H1 (cell line): Measurements from ENCODE around the gene KRTAP3-2. TPM values are rescaled to one million over a fixed set of nuclear protein-coding genes. Genes with fewer than 3 reads are reported as not detected.

Experiments used
- CTCF ChIA-PET: fragments of 300-600 bp; sonication (Branson Sonifier 250); formaldehyde crosslinking; loops from one replicate; lab custom pipeline; 2021; ENCODE audit not compliant: partially characterized antibody; lab: Charles Lee
- POLR2A ChIA-PET: fragments of 300-600 bp; sonication (Branson Sonifier 250); formaldehyde crosslinking; loops from one replicate; lab custom pipeline; 2021; ENCODE audit warnings: inconsistent platforms; ENCODE audit not compliant: partially characterized antibody; lab: Charles Lee
- DNase-seq, 2 experiments: peaks; one replicate each; pipeline versions ENCODE4 v3.0.0 to v3.0.0-alpha.2; 2010 to 2022; ENCODE audit warnings: low spot score in 2 of 2, low read depth in 1 of 2, mixed read lengths in 1 of 2
- FAIRE-seq: peaks from 2 replicates; lab custom pipeline; 2011; peaks lifted over from hg19 to GRCh38; lab: Jason Lieb, UNC
- H2AFZ ChIP-seq: 2 replicates; pipeline ENCODE4 v1.8.1; 2012; ENCODE audit warnings: low read length, inconsistent platforms
- H2AK5ac ChIP-seq: 2 replicates; pipeline ENCODE4 v1.6.1; 2013; ENCODE audit warnings: low read depth, low read length
- H2BK120ac ChIP-seq: replicated peaks from 2 replicates; pipeline ENCODE3; 2013; ENCODE audit warnings: low read depth, low read length, inconsistent platforms
- H2BK12ac ChIP-seq: 2 replicates; pipeline ENCODE4 v1.6.1; 2013; ENCODE audit warnings: low read depth, low read length
- H2BK15ac ChIP-seq: 2 replicates; pipeline ENCODE4 v1.6.1; 2013; ENCODE audit warnings: low read length
- H2BK20ac ChIP-seq: 2 replicates; pipeline ENCODE4 v1.6.1; 2013; ENCODE audit warnings: low read length
- H2BK5ac ChIP-seq: 2 replicates; pipeline ENCODE4 v1.6.1; 2013; ENCODE audit warnings: low read depth, low read length
- H3K14ac ChIP-seq: 2 replicates; pipeline ENCODE4 v1.6.1; 2013; ENCODE audit warnings: inconsistent platforms; ENCODE audit not compliant: insufficient read length
- H3K18ac ChIP-seq: 2 replicates; pipeline ENCODE4 v1.6.1; 2013; ENCODE audit warnings: low read length; ENCODE audit errors: extremely low read depth
- H3K23ac ChIP-seq: 2 replicates; pipeline ENCODE4 v1.6.1; 2013; ENCODE audit warnings: inconsistent platforms; ENCODE audit not compliant: insufficient read length
- H3K23me2 ChIP-seq: 2 replicates; pipeline ENCODE4 v1.6.1; 2013; ENCODE audit warnings: low read depth, low read length
- H3K27ac ChIP-seq: 2 replicates; pipeline ENCODE4 v1.6.1; 2011; ENCODE audit warnings: low read depth, low read length, inconsistent platforms
- H3K27me3 ChIP-seq, 4 experiments: replicated peaks in 1 of 4; 1 replicate in 1 of 4; 2 replicates in 3 of 4; pipeline versions ENCODE4 v1.6.1 to v1.8.1; 2011 to 2013; ENCODE audit warnings: low read length in 3 of 4, mild to moderate bottlenecking in 3 of 4, inconsistent platforms in 2 of 4, mixed read lengths in 2 of 4, moderate library complexity in 1 of 4; ENCODE audit not compliant: control insufficient read depth in 3 of 4, insufficient read depth in 3 of 4; ENCODE audit errors: extremely low read depth in 1 of 4
- H3K36me3 ChIP-seq, 4 experiments: 2 replicates each; pipeline versions ENCODE4 v1.6.1 to v1.8.1; 2011 to 2013; ENCODE audit warnings: mild to moderate bottlenecking in 4 of 4, low read length in 3 of 4, moderate library complexity in 2 of 4, control low read depth in 1 of 4, inconsistent platforms in 1 of 4; ENCODE audit not compliant: insufficient read depth in 4 of 4, control insufficient read depth in 2 of 4
- H3K4ac ChIP-seq: replicated peaks from 2 replicates; pipeline ENCODE3; 2013; ENCODE audit warnings: low read length, low read depth, mixed read lengths, inconsistent platforms; ENCODE audit not compliant: insufficient read length
- H3K4me1 ChIP-seq, 4 experiments: replicated peaks in 1 of 4; 1 replicate in 1 of 4; 2 replicates in 3 of 4; pipeline versions ENCODE4 v1.6.1 to v1.8.1; 2011 to 2013; ENCODE audit warnings: low read length in 3 of 4, inconsistent platforms in 2 of 4, mixed read lengths in 1 of 4; ENCODE audit not compliant: insufficient read depth in 4 of 4, control insufficient read depth in 3 of 4
- H3K4me2 ChIP-seq, 2 experiments: 2 replicates each; pipeline versions ENCODE4 v1.6.1 to v1.8.1; 2011 to 2013; ENCODE audit warnings: low read depth in 2 of 2, low read length in 2 of 2, control low read depth in 1 of 2, inconsistent platforms in 1 of 2, mild to moderate bottlenecking in 1 of 2; ENCODE audit not compliant: insufficient read depth in 1 of 2
- H3K4me3 ChIP-seq, 4 experiments: fragments of 200-600, 300-600 bp in 1 of 4; sonication (generic), shearing (Covaris generic), sonication (Bioruptor Twin) in 1 of 4; 2 replicates each; pipeline versions ENCODE4 v1.5.1 to v1.8.1; 2011 to 2016; ENCODE audit warnings: low read length in 4 of 4, low read depth in 3 of 4, control low read depth in 2 of 4, inconsistent platforms in 2 of 4, mild to moderate bottlenecking in 2 of 4, mixed read lengths in 1 of 4, moderate library complexity in 1 of 4; ENCODE audit not compliant: insufficient read depth in 2 of 4; ENCODE audit errors: extremely low read depth in 1 of 4
- H3K56ac ChIP-seq: replicated peaks from 2 replicates; pipeline ENCODE3; 2013; ENCODE audit warnings: low read depth, mild to moderate bottlenecking, mixed read lengths, low read length, inconsistent platforms; ENCODE audit not compliant: insufficient read length
- H3K79me1 ChIP-seq: 2 replicates; pipeline ENCODE4 v1.6.1; 2013; ENCODE audit warnings: low read depth, low read length, control low read depth
- H3K79me2 ChIP-seq, 2 experiments: 2 replicates each; pipeline versions ENCODE4 v1.6.1 to v1.8.1; 2012 to 2013; ENCODE audit warnings: low read length in 2 of 2, mild to moderate bottlenecking in 2 of 2, inconsistent platforms in 1 of 2; ENCODE audit not compliant: insufficient read depth in 2 of 2, control insufficient read depth in 1 of 2
- H3K9ac ChIP-seq, 4 experiments: replicated peaks in 1 of 4; 1 replicate in 1 of 4; 2 replicates in 3 of 4; pipeline versions ENCODE4 v1.6.1 to v1.8.1; 2011 to 2013; ENCODE audit warnings: low read depth in 3 of 4, low read length in 3 of 4, control low read depth in 2 of 4, mild to moderate bottlenecking in 2 of 4, moderate library complexity in 2 of 4, inconsistent platforms in 1 of 4; ENCODE audit errors: extremely low read depth in 1 of 4
- H3K9me3 ChIP-seq, 2 experiments: 2 replicates each; pipeline versions ENCODE4 v1.6.1 to v1.8.1; 2012 to 2013; ENCODE audit warnings: mild to moderate bottlenecking in 2 of 2, moderate library complexity in 2 of 2, control low read depth in 1 of 2, inconsistent platforms in 1 of 2, low read depth in 1 of 2, low read length in 1 of 2, mixed read lengths in 1 of 2; ENCODE audit not compliant: insufficient read depth in 2 of 2
- H4K20me1 ChIP-seq, 2 experiments: replicated peaks in 1 of 2; 2 replicates each; pipeline versions ENCODE3 to v1.8.1; 2011 to 2013; ENCODE audit warnings: inconsistent platforms in 2 of 2, low read length in 2 of 2, mild to moderate bottlenecking in 1 of 2; ENCODE audit not compliant: insufficient read depth in 2 of 2, control insufficient read depth in 1 of 2
- H4K5ac ChIP-seq: 2 replicates; pipeline ENCODE4 v1.6.1; 2013; ENCODE audit warnings: low read length, low read depth, mixed read lengths, inconsistent platforms; ENCODE audit not compliant: insufficient read length
- H4K8ac ChIP-seq: 2 replicates; pipeline ENCODE4 v1.8.0; 2013; ENCODE audit warnings: mild to moderate bottlenecking, moderate library complexity, low read length, inconsistent platforms; ENCODE audit not compliant: insufficient read depth; ENCODE audit errors: extremely low read depth
- H4K91ac ChIP-seq: replicated peaks from 2 replicates; pipeline ENCODE3; 2013; ENCODE audit warnings: low read length, mixed read lengths, inconsistent platforms; ENCODE audit not compliant: insufficient read length
- NANOG ChIP-seq: IDR thresholded peaks from 2 replicates; pipeline ENCODE4 v1.6.1; 2011; ENCODE audit warnings: low read length, low read depth, mild to moderate bottlenecking, inconsistent platforms; ENCODE audit not compliant: insufficient read depth, poor library complexity, severe bottlenecking
- POU5F1 ChIP-seq: IDR thresholded peaks from 2 replicates; pipeline ENCODE4 v1.6.1; 2011; ENCODE audit warnings: low read depth, mild to moderate bottlenecking, low read length, moderate library complexity
- SIX5 ChIP-seq: IDR thresholded peaks from 2 replicates; pipeline ENCODE4 v1.6.1; 2011; ENCODE audit warnings: mild to moderate bottlenecking, low read depth, low read length
- TBP ChIP-seq: IDR thresholded peaks from 2 replicates; pipeline ENCODE4 v1.6.1; 2011; ENCODE audit warnings: low read depth, low read length, improper control_type of control experiment
- ZNF274 ChIP-seq: IDR thresholded peaks from 2 replicates; pipeline ENCODE4 v1.7.0; 2012; ENCODE audit warnings: low read length, borderline replicate concordance; ENCODE audit errors: extremely low read depth
- polyA plus RNA-seq, 7 experiments: library from polyadenylated mRNA; depleted of rRNA in 3 of 7; stranded (reverse) in 5 of 7; unstranded in 2 of 7; fragments of >200 nt in 5 of 7; fragments of 200-250 nt in 2 of 7; gene quantifications; 1 replicate in 5 of 7; 2 replicates in 1 of 7; 4 replicates in 1 of 7; pipeline versions ENCODE4 v1.2.1 to v1.2.3, GENCODE V29; 2011 to 2013; ENCODE audit warnings: missing spikeins in 2 of 7, mixed read lengths in 2 of 7
- total RNA-seq: library from RNA; stranded (reverse); fragmentation: NEBNext Ultra II Directional; extraction: Animal tissue kit (Norgen Biotek cat#: 25700); gene quantifications from 2 replicates; pipeline ENCODE4 v1.2.1, GENCODE V29; 2021

KRTAP3-2 gene
- total and polyA plus RNA-seq, 2 of the 8 experiments (the other 6 are each of a cell fraction or from before 2014, with no cell fraction given), result not detected

DNA sequence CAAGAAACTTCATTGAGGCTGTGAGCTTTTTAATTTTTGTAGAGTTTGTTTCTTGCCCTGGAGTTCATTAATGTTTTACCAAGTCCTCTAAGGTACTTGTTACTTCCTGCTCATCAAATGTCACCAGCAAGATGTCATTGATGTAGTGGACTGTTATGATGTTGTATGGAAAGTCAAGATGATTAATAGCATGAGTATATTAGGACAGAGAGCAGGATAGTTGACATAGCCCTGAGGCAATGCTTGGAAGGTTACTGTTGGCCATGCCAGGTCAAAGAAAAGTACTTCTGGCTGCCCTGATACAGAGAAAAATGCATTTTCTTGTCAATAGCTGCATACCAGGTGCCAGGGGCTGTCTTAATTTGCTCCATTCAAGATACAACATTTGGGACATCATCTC is 20.6 kb upstream of the KRTAP3-2 start:
- no peaks in the 10 kb centered on the region for H4K20me1 ChIP-seq
- no peak overlapping the region for H3K4ac ChIP-seq
- no peak overlapping the region for H2BK12ac ChIP-seq
- no peaks in the 10 kb centered on the region for H3K23me2 ChIP-seq
- no peak overlapping the region for H3K23ac ChIP-seq
- H3K27ac ChIP-seq, result no peak overlapping the region
- H3K27me3 ChIP-seq, result no peaks in the 10 kb centered on the region; a peak in 1 of 7 replicates
- CTCF ChIA-PET, result interaction anchor here (0.6 to 1.3 kb wide), 4 partner anchors 40 to 459 kb away, joined by 3 to 4 read pairs (median 3); no protein-coding TSS in a partner anchor
- FAIRE-seq (no peak), DNase-seq (no peak)
- no peak overlapping the region for H3K14ac ChIP-seq
- no peak overlapping the region for H2AFZ ChIP-seq
- H3K18ac ChIP-seq, result no peak overlapping the region
- no peaks in the 10 kb centered on the region for H3K79me2 ChIP-seq
- no peaks in the 10 kb centered on the region for H3K9me3 ChIP-seq
- POLR2A ChIA-PET, result no interaction called here
- no peaks in the 10 kb centered on the region for H3K79me1 ChIP-seq
- H2BK20ac ChIP-seq, result no peak overlapping the region
- no peak overlapping the region for H2AK5ac ChIP-seq
- no peak overlapping the region for H3K56ac ChIP-seq
- no peak overlapping the region for H3K4me3 ChIP-seq
- no peak overlapping the region for H3K4me2 ChIP-seq
- no peak overlapping the region for H4K8ac ChIP-seq
- H3K4me1 ChIP-seq, result no peaks in the 10 kb centered on the region
- H2BK15ac ChIP-seq, result no peak overlapping the region
- no peak overlapping the region for H4K5ac ChIP-seq
- H3K36me3 ChIP-seq, result no peaks in the 10 kb centered on the region
- no peak overlapping the region for H4K91ac ChIP-seq
- no peak overlapping the region for H2BK5ac ChIP-seq
- no peak overlapping the region for H2BK120ac ChIP-seq
- no peak overlapping the region for H3K9ac ChIP-seq
- TF ChIP-seq NANOG (no peak), SIX5 (no peak), TBP (no peak), ZNF274 (no peak), POU5F1 (no peak)
